ENCODE measurements around the gene ZNF76.

GRCh38 chr6:35264550-35265274 is 5.2 kb downstream of the ZNF76 start:
- TF ChIP-seq CTCF (IDR thresholded peaks at IDR 0.05 in 2 of 3, conservative IDR thresholded peaks at IDR 0.05 in 1 of 3; ENCODE audit: control insufficient read depth in 2 of 3, extremely low read depth in 1 of 3, insufficient read depth in 1 of 3, low read depth in 3 of 3, low read length in 3 of 3) (no peak), POLR2AphosphoS5 (IDR thresholded peaks at IDR 0.05; ENCODE audit: low read length) (no peak), EGR1 (IDR thresholded peaks at IDR 0.05; ENCODE audit: borderline replicate concordance in 1 of 2, low read depth in 2 of 2, low read length in 2 of 2) (no peak), NR2C2 (IDR thresholded peaks at IDR 0.05; ENCODE audit: borderline replicate concordance, control insufficient read depth, insufficient read length, low read depth) (no peak), MYC (IDR thresholded peaks at IDR 0.05; ENCODE audit: insufficient read depth, insufficient read length, insufficient replicate concordance, low read length, severe bottlenecking) (no peak), RAD21 (IDR thresholded peaks at IDR 0.05; ENCODE audit: insufficient read depth, low read depth, low read length) (no peak), WRNIP1 (IDR thresholded peaks at IDR 0.05; ENCODE audit: borderline replicate concordance, low read depth, low read length) (no peak), CREB1 (IDR thresholded peaks at IDR 0.05; ENCODE audit: low read depth) (no peak)

Measured in GM12878 (cell line).